ENCODE results near the gene C2orf69.

GRCh38 chr2:199868431-199869226, 42.5 kb upstream of the C2orf69 start:
- no peak for TF ChIP-seq CTCF (IDR thresholded peaks at IDR 0.05)
- no peak for TF ChIP-seq POLR2A (IDR thresholded peaks at IDR 0.05)

Data from Peyer's patch (tissue), 4 donors.